T-cell (primary cell): Measurements from ENCODE around the gene MSI1. TPM values are rescaled to one million over a fixed set of nuclear protein-coding genes. Genes with fewer than 3 reads are reported as not detected.
A peak's percentile ranks its signal among the peaks of the same experiment; 100 is the strongest.

Experiments
- ATAC-seq, 4 experiments: fragments of 200-7000 bp in 3 of 4; fragments of 150-1000 bp in 1 of 4; cut with Tn5 transposase; replicated peaks in 1 of 4; 1 replicate in 3 of 4; 2 replicates in 1 of 4; pipeline ENCODE4 v1.10.0; 2021; ENCODE audit warnings: moderate library complexity in 3 of 4, mild to moderate bottlenecking in 2 of 4, moderate number of reproducible peaks in 1 of 4
- CTCF ChIA-PET, 2 donors: fragments of 300-600 bp; sonication (Branson Sonifier 250); formaldehyde crosslinking; loops; one replicate each; lab custom pipeline; 2022; ENCODE audit warnings: antibody characterized with exemption in 2 of 2; lab: Charles Lee
- POLR2A ChIA-PET, 2 donors: fragments of 300-600 bp; sonication (Branson Sonifier 250); formaldehyde crosslinking; loops; one replicate each; lab custom pipeline; 2022; ENCODE audit warnings: antibody characterized with exemption in 2 of 2; lab: Charles Lee
- DNase-seq, 35 experiments: peaks; one replicate each; pipeline versions ENCODE4 v3.0.0 to v3.0.0-alpha.2; 2013 to 2023
- H3K27ac ChIP-seq: one replicate; pipeline ENCODE4 v1.5.1; 2013; ENCODE audit warnings: low read length
- H3K27me3 ChIP-seq, 2 experiments: replicated peaks in 1 of 2; 1 replicate in 1 of 2; 2 replicates in 1 of 2; pipeline versions ENCODE4 v1.6.1 to v1.7.0; 2013; ENCODE audit warnings: low read length in 1 of 2, mixed read lengths in 1 of 2; ENCODE audit not compliant: control insufficient read depth in 2 of 2, insufficient read depth in 2 of 2; ENCODE audit errors: extremely low read depth in 1 of 2
- H3K36me3 ChIP-seq, 2 donors: 1 replicate in 1 of 2; 2 replicates in 1 of 2; pipeline versions ENCODE4 v1.6.1 to v1.7.0; 2013; ENCODE audit warnings: low read length in 1 of 2; ENCODE audit not compliant: control insufficient read depth in 2 of 2, insufficient read depth in 1 of 2; ENCODE audit errors: extremely low read depth in 1 of 2
- H3K4me1 ChIP-seq, 2 experiments: 1 replicate in 1 of 2; 2 replicates in 1 of 2; pipeline versions ENCODE4 v1.6.1 to v1.7.0; 2013; ENCODE audit warnings: low read length in 2 of 2, mixed read lengths in 1 of 2; ENCODE audit not compliant: insufficient read depth in 2 of 2, control insufficient read depth in 1 of 2; ENCODE audit errors: extremely low read depth in 1 of 2
- H3K4me3 ChIP-seq, 2 donors: 1 replicate in 1 of 2; 2 replicates in 1 of 2; pipeline versions ENCODE4 v1.5.1 to v1.7.0; 2013; ENCODE audit warnings: mild to moderate bottlenecking in 2 of 2, low read length in 1 of 2, moderate library complexity in 1 of 2; ENCODE audit not compliant: control insufficient read depth in 1 of 2; ENCODE audit errors: extremely low read depth in 1 of 2
- H3K9me3 ChIP-seq: 2 replicates; pipeline ENCODE4 v1.7.0; 2013
- H3K27ac Mint-ChIP-seq, 2 donors: one replicate each; pipeline ENCODE4 v1.8.0; 2020 to 2021; ENCODE audit warnings: mild to moderate bottlenecking in 2 of 2, mixed read lengths in 2 of 2
- H3K27me3 Mint-ChIP-seq, 2 donors: one replicate each; pipeline ENCODE4 v1.8.0; 2021 to 2022; ENCODE audit warnings: mixed read lengths in 2 of 2
- H3K36me3 Mint-ChIP-seq: one replicate; pipeline ENCODE4 v1.8.0; 2021; ENCODE audit warnings: mixed read lengths
- H3K4me1 Mint-ChIP-seq, 3 donors: one replicate each; pipeline ENCODE4 v1.8.0; 2020 to 2022; ENCODE audit warnings: mixed read lengths in 3 of 3, mild to moderate bottlenecking in 1 of 3
- H3K4me3 Mint-ChIP-seq, 3 donors: one replicate each; pipeline ENCODE4 v1.8.0; 2020 to 2022; ENCODE audit warnings: mild to moderate bottlenecking in 3 of 3, mixed read lengths in 3 of 3, moderate library complexity in 3 of 3
- H3K9me3 Mint-ChIP-seq, 3 donors: one replicate each; pipeline ENCODE4 v1.8.0; 2020 to 2022; ENCODE audit warnings: mixed read lengths in 3 of 3
- WGBS: methylation state at CpG from one replicate; pipeline ENCODE4 v1.1.5; 2013; ENCODE audit warnings: missing lambda C conversion rate; ENCODE audit not compliant: insufficient coverage; 5-methylcytosine and 5-hydroxymethylcytosine counted together
- total RNA-seq, 35 experiments: library from RNA in 6 of 35; stranded (reverse) in 6 of 35; fragments of 120-200 nt in 1 of 35; gene quantifications; one replicate each; pipeline versions ENCODE4 v1.2.1 to v1.2.4 and lab custom pipeline; 2013 to 2026

Gene MSI1
- total RNA-seq, 5 donors from 2014 or later (not counting 1 experiment from before 2014, with no cell fraction given) = 0.15 TPM; not detected in 4

DNA sequence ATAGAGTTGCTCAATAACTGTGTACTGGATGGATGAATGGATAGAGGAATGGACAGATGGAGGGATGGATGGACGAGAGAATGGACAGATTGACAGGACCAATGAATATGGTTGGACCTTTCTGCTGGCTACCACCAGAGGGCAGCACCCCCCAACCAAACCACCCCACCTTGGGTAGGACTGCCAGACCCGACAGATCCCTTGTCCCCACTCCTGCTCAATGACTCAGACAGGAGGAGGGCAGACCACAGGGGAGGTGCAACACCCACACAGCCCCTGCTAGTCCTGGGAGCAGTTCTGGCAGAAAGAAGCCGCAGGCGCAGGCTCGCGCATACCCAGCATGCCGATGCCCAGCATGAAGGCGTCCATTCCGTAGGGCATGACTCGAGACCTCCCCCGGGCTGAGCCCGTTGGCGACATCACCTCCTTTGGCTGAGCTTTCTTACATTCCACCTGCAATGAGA lies 12.4 kb downstream of the MSI1 start:
- peak; percentile 82 to 92 (median 88) for ATAC-seq
- Mint-ChIP-seq H3K27ac (no peak overlapping the region), H3K9me3 (no peaks in the 10 kb centered on the region), H3K27me3 (peaks cover 36 to 41% of the 10 kb centered on the region in 2 donors), H3K4me1 (peaks cover 0 to 6% (median 0%) of the 10 kb centered on the region in 3 donors), H3K36me3 (no peaks in the 10 kb centered on the region), H3K4me3 (no peak overlapping the region)
- POLR2A ChIA-PET = no interaction called here
- 64% methylated on average over 12 of the region's 13 CpGs for WGBS
- CTCF ChIA-PET = interaction anchor here (0.6 to 1.2 kb wide), 2 partner anchors 29 to 110 kb away, joined by 4 to 6 read pairs; no protein-coding TSS in a partner anchor
- peaks cover 10 to 50% of the 10 kb centered on the region in 2 experiments for H3K27me3 ChIP-seq
- no peaks in the 10 kb centered on the region for H3K9me3 ChIP-seq
- peak; percentile 17 to 79 (median 62) for DNase-seq
- no peak overlapping the region for H3K4me3 ChIP-seq
- H3K27ac ChIP-seq = no peak overlapping the region
- peaks cover 0 to 3% of the 10 kb centered on the region in 2 experiments for H3K4me1 ChIP-seq
- no peaks in the 10 kb centered on the region for H3K36me3 ChIP-seq

DNA sequence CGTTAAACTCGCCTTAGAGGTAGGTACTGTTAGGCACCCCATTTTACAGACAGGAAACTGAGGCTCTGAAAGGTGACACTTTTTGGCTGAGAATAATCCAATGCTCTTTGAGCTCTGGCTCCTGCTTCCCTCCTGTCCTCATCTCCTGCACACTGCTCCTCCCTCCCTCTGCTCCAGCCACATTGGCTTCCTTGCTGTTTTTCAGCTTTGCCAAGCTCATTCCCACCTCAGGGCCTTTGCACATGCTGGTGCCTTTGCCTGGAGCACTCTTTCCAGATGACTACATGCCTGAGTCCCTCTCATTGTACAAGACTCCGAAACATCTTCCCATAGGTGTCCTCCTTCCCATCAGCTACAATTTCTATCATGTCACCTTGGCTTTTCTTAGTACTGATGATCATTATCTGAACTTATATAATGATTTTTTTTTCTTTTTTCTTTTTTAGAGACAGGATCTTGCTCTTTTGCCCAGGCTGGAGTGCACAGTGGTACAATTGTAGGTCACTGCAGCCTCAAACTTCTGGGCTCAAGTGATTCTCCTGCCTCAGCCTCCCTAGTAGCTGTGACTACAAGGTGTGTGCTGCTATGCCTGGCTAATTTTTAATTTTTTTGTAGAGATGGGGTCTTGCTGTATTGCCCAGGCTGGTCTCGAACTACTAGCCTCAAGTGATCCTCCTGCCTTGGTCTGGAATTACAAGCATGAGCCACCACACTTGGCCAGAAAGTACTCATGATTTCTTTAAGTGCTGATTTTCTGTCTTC lies 15.2 kb downstream of the MSI1 start:
- no peak overlapping the region for H3K27ac Mint-ChIP-seq
- 90% methylated on average over 2 of the region's 4 CpGs for WGBS
- ChIA-PET POLR2A (no interaction called here), CTCF (interaction anchor here in 1 of 2 donors (0.5 kb wide), 1 partner anchor 34 kb away, joined by 8 read pairs; no protein-coding TSS in a partner anchor)
- H3K9me3 Mint-ChIP-seq = no peaks in the 10 kb centered on the region
- Histone ChIP-seq H3K9me3 (no peaks in the 10 kb centered on the region), H3K27me3 (peaks cover 4 to 43% of the 10 kb centered on the region in 2 experiments), H3K4me1 (peaks cover 0 to 2% of the 10 kb centered on the region in 2 experiments), H3K27ac (no peak overlapping the region), H3K4me3 (no peak overlapping the region), H3K36me3 (no peaks in the 10 kb centered on the region)
- H3K36me3 Mint-ChIP-seq = no peaks in the 10 kb centered on the region
- H3K27me3 Mint-ChIP-seq = peaks cover 18 to 19% of the 10 kb centered on the region in 2 donors
- peaks cover 0 to 6% (median 0%) of the 10 kb centered on the region in 3 donors for H3K4me1 Mint-ChIP-seq
- ATAC-seq (no peak), DNase-seq (no peak)
- H3K4me3 Mint-ChIP-seq = no peak overlapping the region

GRCh38 chr12:120353136-120353535 lies 15.8 kb downstream of the MSI1 start:
- Mint-ChIP-seq H3K27me3 (peaks cover 16 to 17% of the 10 kb centered on the region in 2 donors), H3K4me3 (no peak overlapping the region), H3K36me3 (no peaks in the 10 kb centered on the region), H3K4me1 (peaks cover 0 to 6% (median 0%) of the 10 kb centered on the region in 3 donors), H3K27ac (no peak overlapping the region), H3K9me3 (no peaks in the 10 kb centered on the region)
- 89% methylated on average over 5 of the region's 6 CpGs for WGBS
- ATAC-seq (no peak), DNase-seq (no peak)
- peaks cover 3 to 40% of the 10 kb centered on the region in 2 experiments for H3K27me3 ChIP-seq
- H3K27ac ChIP-seq = no peak overlapping the region
- no peaks in the 10 kb centered on the region for H3K9me3 ChIP-seq
- H3K36me3 ChIP-seq = no peaks in the 10 kb centered on the region
- ChIA-PET CTCF (interaction anchor here in 1 of 2 donors (0.5 to 0.6 kb wide), 2 partner anchors 20 to 34 kb away, joined by 4 to 8 read pairs; no protein-coding TSS in a partner anchor), POLR2A (no interaction called here)
- H3K4me1 ChIP-seq = peaks cover 0 to 2% of the 10 kb centered on the region in 2 experiments
- no peak overlapping the region for H3K4me3 ChIP-seq

DNA sequence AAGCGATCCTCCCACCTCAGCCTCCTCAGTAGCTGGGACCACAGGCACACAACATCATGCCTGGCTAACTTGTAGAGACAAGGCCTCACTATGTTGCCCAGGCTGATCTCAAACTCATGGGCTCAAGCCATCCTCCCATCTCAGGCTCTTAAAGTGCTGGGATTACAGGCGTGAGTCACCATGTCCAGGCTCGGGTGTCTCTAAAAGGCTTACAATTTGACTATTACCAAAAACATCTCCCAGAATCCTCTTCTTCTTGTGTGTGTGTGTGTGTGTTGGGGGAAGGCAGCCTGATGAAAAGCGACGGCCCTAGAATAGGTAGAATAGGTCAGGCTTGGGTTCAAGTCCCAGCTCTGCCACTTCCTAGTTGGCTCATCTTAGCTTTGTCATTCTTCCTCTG lies 16.8 kb downstream of the MSI1 start:
- Histone ChIP-seq H3K4me1 (peaks cover 0 to 2% of the 10 kb centered on the region in 2 experiments), H3K9me3 (no peaks in the 10 kb centered on the region), H3K4me3 (no peak overlapping the region), H3K27ac (no peak overlapping the region), H3K36me3 (no peaks in the 10 kb centered on the region), H3K27me3 (peaks cover 3 to 41% of the 10 kb centered on the region in 2 experiments)
- CTCF ChIA-PET = interaction anchor here (0.6 to 1.0 kb wide), 5 partner anchors 26 to 585 kb away, joined by 3 to 7 read pairs (median 4); no protein-coding TSS in a partner anchor
- Mint-ChIP-seq H3K27me3 (peaks cover 9 to 10% of the 10 kb centered on the region in 2 donors), H3K27ac (no peak overlapping the region), H3K4me1 (peaks cover 0 to 6% (median 0%) of the 10 kb centered on the region in 3 donors), H3K9me3 (no peaks in the 10 kb centered on the region), H3K4me3 (no peak overlapping the region), H3K36me3 (no peaks in the 10 kb centered on the region)
- ATAC-seq (no peak), DNase-seq (no peak)
- WGBS = 91% methylated on average over 1 of the region's 5 CpGs
- POLR2A ChIA-PET = no interaction called here

- no peaks in the 10 kb centered on the region for H3K36me3 Mint-ChIP-seq
- no peaks in the 10 kb centered on the region for H3K4me1 ChIP-seq
- no peak for ATAC-seq
- no peak overlapping the region for H3K4me3 Mint-ChIP-seq
- H3K9me3 ChIP-seq = no peaks in the 10 kb centered on the region
- no peaks in the 10 kb centered on the region for H3K9me3 Mint-ChIP-seq
- no peak for DNase-seq
- peaks cover 3 to 35% of the 10 kb centered on the region in 2 experiments for H3K27me3 ChIP-seq
- no peak overlapping the region for H3K4me3 ChIP-seq
- 76% methylated on average over 16 of the region's 19 CpGs for WGBS
- H3K27ac Mint-ChIP-seq = no peak overlapping the region
- CTCF ChIA-PET = interaction anchor here in 1 of 2 donors (1.0 kb wide), 1 partner anchor 107 kb away, joined by 4 read pairs; no protein-coding TSS in a partner anchor
- POLR2A ChIA-PET = no interaction called here
- H3K27ac ChIP-seq = no peak overlapping the region
- H3K36me3 ChIP-seq = no peaks in the 10 kb centered on the region
- peaks cover 6 to 9% of the 10 kb centered on the region in 2 donors for H3K27me3 Mint-ChIP-seq
- H3K4me1 Mint-ChIP-seq = no peaks in the 10 kb centered on the region
Measured at GRCh38 chr12:120350576-120351350, 18.2 kb downstream of the MSI1 start.

DNA sequence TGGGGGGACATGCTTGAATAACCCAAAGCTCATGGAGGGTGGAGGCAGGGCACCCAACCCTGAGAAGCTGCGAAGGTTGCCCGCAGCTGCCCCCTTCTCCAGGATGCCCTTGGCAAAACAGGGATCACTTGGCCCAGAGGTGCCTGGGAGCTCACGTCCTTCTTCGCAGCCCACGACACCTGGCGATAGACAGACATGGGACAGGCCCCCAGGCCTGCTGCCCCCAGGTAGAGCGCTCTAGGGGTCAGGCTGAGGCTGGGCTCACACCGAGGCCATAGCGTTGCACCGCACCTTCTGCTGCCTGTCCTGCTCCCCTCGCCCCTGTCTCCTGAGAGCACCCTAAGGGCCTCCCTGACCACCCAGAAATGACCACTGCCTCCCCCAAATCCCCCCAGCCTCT lies 21.2 kb downstream of the MSI1 start:
- no peak overlapping the region for H3K27ac Mint-ChIP-seq
- Histone ChIP-seq H3K27ac (no peak overlapping the region), H3K36me3 (no peaks in the 10 kb centered on the region), H3K4me1 (no peaks in the 10 kb centered on the region), H3K9me3 (no peaks in the 10 kb centered on the region), H3K27me3 (peaks cover 0 to 30% of the 10 kb centered on the region in 2 experiments), H3K4me3 (no peak overlapping the region)
- no peak overlapping the region for H3K4me3 Mint-ChIP-seq
- no peaks in the 10 kb centered on the region for H3K36me3 Mint-ChIP-seq
- no peak for ATAC-seq
- POLR2A ChIA-PET = no interaction called here
- peaks cover 4 to 6% of the 10 kb centered on the region in 2 donors for H3K27me3 Mint-ChIP-seq
- no peaks in the 10 kb centered on the region for H3K4me1 Mint-ChIP-seq
- DNase-seq = no peak
- H3K9me3 Mint-ChIP-seq = no peaks in the 10 kb centered on the region
- CTCF ChIA-PET = interaction anchor here in 1 of 2 donors (0.5 kb wide), 1 partner anchor 219 kb away, joined by 4 read pairs; no protein-coding TSS in a partner anchor
- 91% methylated on average over 11 of the region's 11 CpGs for WGBS
